ENCODE measurements around the gene SYP.
A peak's percentile ranks its signal among the peaks of the same experiment; 100 is the strongest.

SYP gene

DNA sequence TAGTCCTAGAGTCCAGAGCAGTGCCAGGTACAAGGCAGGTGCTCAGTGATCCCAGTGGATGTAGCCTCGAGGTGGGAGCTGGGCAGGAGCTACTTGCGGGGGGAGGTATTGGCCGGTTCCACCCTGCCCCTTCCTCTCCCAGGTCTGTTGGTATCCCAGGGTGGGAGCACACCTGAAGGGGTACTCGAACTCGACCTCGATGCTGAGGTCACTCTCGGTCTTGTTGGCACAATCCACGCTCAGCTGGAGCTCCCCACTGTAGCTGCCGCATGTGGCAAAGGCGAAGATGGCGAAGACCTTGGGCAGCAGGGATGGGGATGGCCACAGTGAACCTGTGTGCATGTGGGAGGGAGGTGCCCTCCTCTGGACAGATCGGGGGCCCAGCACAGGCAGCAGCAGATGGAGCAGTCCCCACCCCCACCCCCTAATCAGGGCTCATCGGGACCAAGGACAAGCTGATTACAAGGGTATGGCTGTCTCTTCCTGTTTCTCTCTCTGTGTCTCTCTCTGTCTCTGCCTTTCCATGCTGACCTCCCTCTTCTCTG is 2.4 kb downstream of the SYP start:
- Histone ChIP-seq H3K27ac (ENCODE audit: low read length) (no peak overlapping the region), H3K27me3 (ENCODE audit: insufficient read depth, low read length, poor library complexity) (no peaks in the 10 kb centered on the region), H4K20me1 (ENCODE audit: insufficient read depth, low read length) (no peaks in the 10 kb centered on the region), H3K4me3 (ENCODE audit: low read depth in 1 of 2, low read length in 2 of 2) (no peak overlapping the region), H3K4me2 (ENCODE audit: insufficient read depth, low read length) (no peak overlapping the region), H3K4me1 (ENCODE audit: insufficient read depth, low read length) (peaks cover 23% of the 10 kb centered on the region), H3K79me2 (ENCODE audit: insufficient read depth, low read length) (no peaks in the 10 kb centered on the region), H3K9me3 (ENCODE audit: insufficient read depth, low read length, severe bottlenecking) (no peaks in the 10 kb centered on the region), H3K36me3 (ENCODE audit: insufficient read depth, low read length) (no peaks in the 10 kb centered on the region), H2AFZ (ENCODE audit: low read depth, low read length) (no peak overlapping the region), H3K9ac (ENCODE audit: low read depth, low read length) (no peak overlapping the region)
- DNase-seq: no peak
- TF ChIP-seq EZH2 (IDR thresholded peaks at IDR 0.05; ENCODE audit: borderline replicate concordance, low read depth, low read length, severe bottlenecking): no peak
- TF ChIP-seq, protein P1, sequence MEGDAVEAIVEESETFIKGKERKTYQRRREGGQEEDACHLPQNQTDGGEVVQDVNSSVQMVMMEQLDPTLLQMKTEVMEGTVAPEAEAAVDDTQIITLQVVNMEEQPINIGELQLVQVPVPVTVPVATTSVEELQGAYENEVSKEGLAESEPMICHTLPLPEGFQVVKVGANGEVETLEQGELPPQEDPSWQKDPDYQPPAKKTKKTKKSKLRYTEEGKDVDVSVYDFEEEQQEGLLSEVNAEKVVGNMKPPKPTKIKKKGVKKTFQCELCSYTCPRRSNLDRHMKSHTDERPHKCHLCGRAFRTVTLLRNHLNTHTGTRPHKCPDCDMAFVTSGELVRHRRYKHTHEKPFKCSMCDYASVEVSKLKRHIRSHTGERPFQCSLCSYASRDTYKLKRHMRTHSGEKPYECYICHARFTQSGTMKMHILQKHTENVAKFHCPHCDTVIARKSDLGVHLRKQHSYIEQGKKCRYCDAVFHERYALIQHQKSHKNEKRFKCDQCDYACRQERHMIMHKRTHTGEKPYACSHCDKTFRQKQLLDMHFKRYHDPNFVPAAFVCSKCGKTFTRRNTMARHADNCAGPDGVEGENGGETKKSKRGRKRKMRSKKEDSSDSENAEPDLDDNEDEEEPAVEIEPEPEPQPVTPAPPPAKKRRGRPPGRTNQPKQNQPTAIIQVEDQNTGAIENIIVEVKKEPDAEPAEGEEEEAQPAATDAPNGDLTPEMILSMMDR (IDR thresholded peaks at IDR 0.05; ENCODE audit: borderline replicate concordance, extremely low read depth, low read length, poor library complexity, severe bottlenecking): no peak
- no peak for ATAC-seq (ENCODE audit: insufficient read depth, low read depth)

DNA sequence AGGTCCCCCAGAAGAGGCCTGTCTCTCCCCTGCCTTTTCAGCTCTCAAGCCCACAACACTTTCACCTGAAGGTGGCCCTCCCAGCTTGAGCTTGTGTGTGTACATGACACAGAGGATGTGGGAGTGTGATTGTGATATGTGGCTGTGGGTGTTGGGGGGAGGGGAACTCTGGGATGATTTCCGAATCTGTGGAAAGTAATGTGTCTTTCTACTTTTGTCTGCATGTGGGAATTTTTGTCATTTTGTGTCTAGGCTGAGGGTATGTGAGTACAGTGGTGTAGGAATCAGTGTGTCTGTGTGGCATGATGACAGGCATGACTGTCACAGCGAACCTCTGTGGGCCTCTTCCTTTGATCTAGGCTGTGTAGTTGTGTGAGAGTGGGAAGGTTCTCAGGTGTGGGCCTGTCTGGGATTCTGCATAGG is 6.4 kb downstream of the SYP start:
- Histone ChIP-seq H2AFZ (ENCODE audit: low read depth, low read length) (no peak overlapping the region), H3K4me1 (ENCODE audit: insufficient read depth, low read length) (peaks cover 24% of the 10 kb centered on the region), H3K4me3 (ENCODE audit: low read depth in 1 of 2, low read length in 2 of 2) (no peak overlapping the region), H3K9ac (ENCODE audit: low read depth, low read length) (no peak overlapping the region), H3K27ac (ENCODE audit: low read length) (no peak overlapping the region), H3K9me3 (ENCODE audit: insufficient read depth, low read length, severe bottlenecking) (no peaks in the 10 kb centered on the region), H3K4me2 (ENCODE audit: insufficient read depth, low read length) (no peak overlapping the region), H3K27me3 (ENCODE audit: insufficient read depth, low read length, poor library complexity) (no peaks in the 10 kb centered on the region), H3K79me2 (ENCODE audit: insufficient read depth, low read length) (peaks cover 9% of the 10 kb centered on the region), H4K20me1 (ENCODE audit: insufficient read depth, low read length) (no peaks in the 10 kb centered on the region), H3K36me3 (ENCODE audit: insufficient read depth, low read length) (no peaks in the 10 kb centered on the region)
- ATAC-seq (ENCODE audit: insufficient read depth, low read depth) (no peak), DNase-seq (no peak)
- no peak for TF ChIP-seq EZH2 (IDR thresholded peaks at IDR 0.05; ENCODE audit: borderline replicate concordance, low read depth, low read length, severe bottlenecking)
- TF ChIP-seq, protein P1 (IDR thresholded peaks at IDR 0.05; ENCODE audit: borderline replicate concordance, extremely low read depth, low read length, poor library complexity, severe bottlenecking): no peak

DNA sequence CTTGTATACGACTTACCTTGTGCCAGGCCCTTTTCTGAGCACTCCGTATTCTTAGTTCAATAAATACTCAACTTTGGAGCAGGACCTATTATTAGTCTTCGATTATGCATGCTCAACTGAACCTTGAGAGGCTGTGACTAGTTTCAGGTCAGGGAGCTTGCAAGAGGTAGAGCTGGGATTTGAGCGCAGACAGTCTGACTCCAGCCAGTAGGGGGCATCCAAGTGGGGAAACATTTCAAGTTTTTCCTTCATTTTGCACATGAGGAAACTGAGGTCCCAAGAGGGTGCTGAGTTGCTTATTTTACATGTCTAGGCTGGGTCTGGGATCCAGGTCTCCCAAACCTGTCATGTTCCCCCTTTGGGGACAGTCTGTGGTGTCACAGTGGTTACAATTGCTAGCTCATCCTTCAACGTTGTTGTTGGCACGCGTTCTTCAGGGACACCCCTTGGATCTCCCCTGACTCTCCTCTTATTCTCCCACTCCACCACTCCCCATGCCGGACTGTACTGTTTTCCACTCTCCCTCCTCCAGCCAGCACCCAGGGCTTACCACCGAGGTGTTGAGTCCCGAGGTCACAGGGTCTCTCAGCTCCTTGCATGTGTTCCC is 7.2 kb downstream of the SYP start:
- no peaks in the 10 kb centered on the region for H3K36me3 ChIP-seq (ENCODE audit: insufficient read depth, low read length)
- no peaks in the 10 kb centered on the region for H3K9me3 ChIP-seq (ENCODE audit: insufficient read depth, low read length, severe bottlenecking)
- TF ChIP-seq, protein P1 (IDR thresholded peaks at IDR 0.05; ENCODE audit: borderline replicate concordance, extremely low read depth, low read length, poor library complexity, severe bottlenecking): peak; percentile 74
- no peak for TF ChIP-seq EZH2 (IDR thresholded peaks at IDR 0.05; ENCODE audit: borderline replicate concordance, low read depth, low read length, severe bottlenecking)
- H3K4me2 ChIP-seq (ENCODE audit: insufficient read depth, low read length): peak overlapping the region; percentile 65; the same call in 1 of the 2 replicates
- no peaks in the 10 kb centered on the region for H3K27me3 ChIP-seq (ENCODE audit: insufficient read depth, low read length, poor library complexity)
- H4K20me1 ChIP-seq (ENCODE audit: insufficient read depth, low read length): no peaks in the 10 kb centered on the region
- DNase-seq (peak; percentile 54), ATAC-seq (ENCODE audit: insufficient read depth, low read depth) (no peak)
- no peak overlapping the region for H2AFZ ChIP-seq (ENCODE audit: low read depth, low read length)
- no peak overlapping the region for H3K27ac ChIP-seq (ENCODE audit: low read length)
- peaks cover 9% of the 10 kb centered on the region for H3K79me2 ChIP-seq (ENCODE audit: insufficient read depth, low read length)
- H3K9ac ChIP-seq (ENCODE audit: low read depth, low read length): no peak overlapping the region
- H3K4me1 ChIP-seq (ENCODE audit: insufficient read depth, low read length): peaks cover 24% of the 10 kb centered on the region
- no peak overlapping the region for H3K4me3 ChIP-seq (ENCODE audit: low read depth in 1 of 2, low read length in 2 of 2)
